ENCODE measurements around the gene GTF2A1L.

- TF ChIP-seq CTCF (conservative IDR thresholded peaks at IDR 0.05; ENCODE audit: low read depth in 2 of 2) (no peak), EZH2 (IDR thresholded peaks at IDR 0.05; ENCODE audit: low read depth, unreplicated experiment) (no peak)
Measured at GRCh38 chr2:48722391-48722790, 104.7 kb downstream of the GTF2A1L start.
